ENCODE measurements around the gene INTS11. TPM values are rescaled to one million over a fixed set of nuclear protein-coding genes. Genes with fewer than 3 reads are reported as not detected.

Gene INTS11
- polyA plus RNA-seq, 3 donors: 46.2 to 154 (median 49.6) TPM

GRCh38 chr1:1285102-1285571, 39.3 kb downstream of the INTS11 start:
- H3K27ac Mint-ChIP-seq: no peak overlapping the region
- no peaks in the 10 kb centered on the region for H4K20me1 ChIP-seq (ENCODE audit: insufficient read depth, low read length)
- no peak for TF ChIP-seq CTCF (IDR thresholded peaks at IDR 0.05)
- H3K4me1 Mint-ChIP-seq: no peaks in the 10 kb centered on the region
- 93% methylated on average over 22 of the region's 22 CpGs for WGBS (ENCODE audit: insufficient coverage)
- no peaks in the 10 kb centered on the region for H3K79me2 ChIP-seq (ENCODE audit: insufficient read depth, low read length)
- H3K36me3 Mint-ChIP-seq: no peaks in the 10 kb centered on the region
- H3K9me3 Mint-ChIP-seq: peaks cover 0 to 7% (median 0%) of the 10 kb centered on the region in 7 donors
- no peak overlapping the region for H3K27ac ChIP-seq (ENCODE audit: low read depth in 1 of 2, low read length in 2 of 2)
- DNase-seq: no peak
- no peak overlapping the region for H3K4me3 Mint-ChIP-seq
- intact Hi-C loops (cut with micrococcal nuclease): no loop called here
- H3K9me3 ChIP-seq (replicated peaks in 1 of 2; ENCODE audit: control insufficient read depth in 1 of 2, insufficient read depth in 1 of 2, low read length in 2 of 2): no peaks in the 10 kb centered on the region
- H3K9ac ChIP-seq (ENCODE audit: insufficient read depth, low read length, poor library complexity, severe bottlenecking): no peak overlapping the region
- H3K36me3 ChIP-seq (replicated peaks in 1 of 2; ENCODE audit: control insufficient read depth in 1 of 2, insufficient read depth in 2 of 2, low read length in 2 of 2): no peaks in the 10 kb centered on the region
- no peak overlapping the region for H3K4me3 ChIP-seq (replicated peaks in 1 of 3; ENCODE audit: low read depth in 2 of 3, low read length in 3 of 3)
- H3K27me3 ChIP-seq (ENCODE audit: control insufficient read depth in 2 of 2, insufficient read depth in 2 of 2, low read length in 2 of 2): no peaks in the 10 kb centered on the region
- no peak overlapping the region for H2AFZ ChIP-seq (ENCODE audit: insufficient read depth, low read depth, low read length, poor library complexity, severe bottlenecking)
- H3K4me2 ChIP-seq (replicated peaks; ENCODE audit: extremely low read depth, low read length, poor library complexity, severe bottlenecking): no peak overlapping the region
- peaks cover 0 to 4% (median 1%) of the 10 kb centered on the region in 3 donors for H3K27me3 Mint-ChIP-seq (ENCODE audit: low read depth in 3 of 3)
- no peaks in the 10 kb centered on the region for H3K4me1 ChIP-seq (ENCODE audit: control insufficient read depth in 1 of 2, insufficient read depth in 2 of 2, low read length in 2 of 2)

- no peak for DNase-seq
- no peaks in the 10 kb centered on the region for H3K4me1 ChIP-seq (ENCODE audit: control insufficient read depth in 1 of 2, insufficient read depth in 2 of 2, low read length in 2 of 2)
- H3K9me3 ChIP-seq (replicated peaks in 1 of 2; ENCODE audit: control insufficient read depth in 1 of 2, insufficient read depth in 1 of 2, low read length in 2 of 2): no peaks in the 10 kb centered on the region
- H3K79me2 ChIP-seq (ENCODE audit: insufficient read depth, low read length): no peaks in the 10 kb centered on the region
- no peaks in the 10 kb centered on the region for H3K27me3 ChIP-seq (ENCODE audit: control insufficient read depth in 2 of 2, insufficient read depth in 2 of 2, low read length in 2 of 2)
- Mint-ChIP-seq H3K9me3 (peaks cover 0 to 5% (median 0%) of the 10 kb centered on the region in 7 donors), H3K27ac (no peak overlapping the region), H3K27me3 (ENCODE audit: low read depth in 3 of 3) (peaks cover 0 to 4% (median 1%) of the 10 kb centered on the region in 3 donors), H3K36me3 (no peaks in the 10 kb centered on the region), H3K4me1 (no peaks in the 10 kb centered on the region), H3K4me3 (no peak overlapping the region)
- TF ChIP-seq CTCF (IDR thresholded peaks at IDR 0.05): no peak
- H2AFZ ChIP-seq (ENCODE audit: insufficient read depth, low read depth, low read length, poor library complexity, severe bottlenecking): no peak overlapping the region
- WGBS (ENCODE audit: insufficient coverage): 92% methylated on average over 27 of the region's 32 CpGs
- no peak overlapping the region for H3K9ac ChIP-seq (ENCODE audit: insufficient read depth, low read length, poor library complexity, severe bottlenecking)
- H3K4me3 ChIP-seq (replicated peaks in 1 of 3; ENCODE audit: low read depth in 2 of 3, low read length in 3 of 3): no peak overlapping the region
- H3K36me3 ChIP-seq (replicated peaks in 1 of 2; ENCODE audit: control insufficient read depth in 1 of 2, insufficient read depth in 2 of 2, low read length in 2 of 2): no peaks in the 10 kb centered on the region
- intact Hi-C loops (cut with micrococcal nuclease): no loop called here
- no peaks in the 10 kb centered on the region for H4K20me1 ChIP-seq (ENCODE audit: insufficient read depth, low read length)
- no peak overlapping the region for H3K4me2 ChIP-seq (replicated peaks; ENCODE audit: extremely low read depth, low read length, poor library complexity, severe bottlenecking)
- no peak overlapping the region for H3K27ac ChIP-seq (ENCODE audit: low read depth in 1 of 2, low read length in 2 of 2)
Measured at GRCh38 chr1:1284221-1285101, 40.0 kb downstream of the INTS11 start.
